Measurements from ENCODE around the gene SEMA6B.

DNA sequence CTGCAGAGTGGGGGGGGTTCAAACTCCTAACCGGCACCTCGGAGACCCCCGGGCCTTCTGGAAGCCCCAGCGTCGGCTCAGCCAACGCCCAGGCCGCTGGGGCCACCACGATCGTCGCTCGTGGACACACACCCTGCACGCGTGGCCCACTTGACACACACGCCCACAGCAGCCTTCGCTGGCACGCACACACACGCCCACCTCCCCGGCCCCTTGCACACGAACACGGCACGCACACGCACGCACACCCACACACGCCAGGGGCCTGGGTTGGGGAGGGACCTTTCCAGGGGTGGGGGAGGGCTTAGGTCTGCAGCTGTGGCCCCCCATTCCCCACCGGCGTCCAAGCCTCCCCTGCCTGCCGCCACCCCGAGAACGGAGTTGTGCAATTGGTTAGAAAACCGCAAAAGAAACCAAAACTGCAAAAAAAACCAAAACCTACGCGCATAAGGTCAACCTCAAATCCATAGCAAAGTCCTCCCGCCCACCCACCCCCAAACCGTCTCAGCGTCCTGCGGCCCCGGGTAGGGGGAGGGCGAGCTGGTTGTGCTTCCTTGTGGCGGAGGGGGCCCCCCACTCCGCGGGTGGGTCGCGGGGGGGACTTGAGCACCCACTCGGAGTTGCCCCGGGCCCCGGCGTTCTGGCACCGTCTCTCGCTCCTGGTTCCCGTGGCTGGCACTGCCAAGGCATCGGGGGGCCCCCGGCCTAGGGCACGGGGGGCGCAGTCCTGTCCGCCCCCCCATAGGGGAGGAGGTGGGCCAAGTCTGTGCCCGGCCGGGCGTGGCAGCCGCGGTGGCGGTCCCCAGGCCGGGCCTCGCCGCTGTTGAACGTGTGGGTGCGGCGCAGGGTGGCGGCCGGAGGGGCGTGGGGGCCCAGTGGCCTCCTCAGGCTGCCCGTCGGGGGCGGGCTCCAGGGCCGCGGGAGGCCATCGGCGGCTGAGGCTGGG, 16.3 kb downstream of the SEMA6B start:
- TF ChIP-seq, protein P1, sequence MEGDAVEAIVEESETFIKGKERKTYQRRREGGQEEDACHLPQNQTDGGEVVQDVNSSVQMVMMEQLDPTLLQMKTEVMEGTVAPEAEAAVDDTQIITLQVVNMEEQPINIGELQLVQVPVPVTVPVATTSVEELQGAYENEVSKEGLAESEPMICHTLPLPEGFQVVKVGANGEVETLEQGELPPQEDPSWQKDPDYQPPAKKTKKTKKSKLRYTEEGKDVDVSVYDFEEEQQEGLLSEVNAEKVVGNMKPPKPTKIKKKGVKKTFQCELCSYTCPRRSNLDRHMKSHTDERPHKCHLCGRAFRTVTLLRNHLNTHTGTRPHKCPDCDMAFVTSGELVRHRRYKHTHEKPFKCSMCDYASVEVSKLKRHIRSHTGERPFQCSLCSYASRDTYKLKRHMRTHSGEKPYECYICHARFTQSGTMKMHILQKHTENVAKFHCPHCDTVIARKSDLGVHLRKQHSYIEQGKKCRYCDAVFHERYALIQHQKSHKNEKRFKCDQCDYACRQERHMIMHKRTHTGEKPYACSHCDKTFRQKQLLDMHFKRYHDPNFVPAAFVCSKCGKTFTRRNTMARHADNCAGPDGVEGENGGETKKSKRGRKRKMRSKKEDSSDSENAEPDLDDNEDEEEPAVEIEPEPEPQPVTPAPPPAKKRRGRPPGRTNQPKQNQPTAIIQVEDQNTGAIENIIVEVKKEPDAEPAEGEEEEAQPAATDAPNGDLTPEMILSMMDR (IDR thresholded peaks at IDR 0.05) = no peak
- no peak for TF ChIP-seq POLR2A (IDR thresholded peaks at IDR 0.05)
